ENCODE data around the gene C1orf226.
"Not testable (repeated sequence)": the region's sequence is repeated elsewhere in the genome, so short reads cannot be mapped to it uniquely, and the experiment has no call there.

DNA sequence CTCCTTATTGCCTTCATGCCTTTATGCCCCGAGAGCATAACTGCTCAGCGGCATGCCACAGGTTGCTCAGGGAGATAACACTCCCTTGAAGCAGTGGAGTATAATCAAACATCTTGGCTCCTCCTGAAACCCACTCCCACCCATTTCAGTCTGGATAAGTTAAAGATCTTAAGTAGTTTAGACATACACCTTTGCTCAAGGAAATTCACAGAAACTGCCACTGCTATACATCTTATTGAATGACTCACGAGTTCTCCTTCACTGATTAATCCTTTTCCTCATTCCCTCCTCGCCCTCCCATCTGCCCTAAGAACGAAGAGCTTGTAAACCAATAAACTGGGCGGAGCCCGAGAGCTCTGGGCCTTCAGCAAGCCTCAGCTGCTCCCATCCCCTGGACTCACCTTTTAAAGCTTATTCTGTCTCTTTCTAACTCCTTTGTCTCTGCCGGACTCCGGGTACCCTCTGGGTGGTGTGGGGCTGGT lies 38.0 kb downstream of the C1orf226 start:
- TF ChIP-seq, protein P1, sequence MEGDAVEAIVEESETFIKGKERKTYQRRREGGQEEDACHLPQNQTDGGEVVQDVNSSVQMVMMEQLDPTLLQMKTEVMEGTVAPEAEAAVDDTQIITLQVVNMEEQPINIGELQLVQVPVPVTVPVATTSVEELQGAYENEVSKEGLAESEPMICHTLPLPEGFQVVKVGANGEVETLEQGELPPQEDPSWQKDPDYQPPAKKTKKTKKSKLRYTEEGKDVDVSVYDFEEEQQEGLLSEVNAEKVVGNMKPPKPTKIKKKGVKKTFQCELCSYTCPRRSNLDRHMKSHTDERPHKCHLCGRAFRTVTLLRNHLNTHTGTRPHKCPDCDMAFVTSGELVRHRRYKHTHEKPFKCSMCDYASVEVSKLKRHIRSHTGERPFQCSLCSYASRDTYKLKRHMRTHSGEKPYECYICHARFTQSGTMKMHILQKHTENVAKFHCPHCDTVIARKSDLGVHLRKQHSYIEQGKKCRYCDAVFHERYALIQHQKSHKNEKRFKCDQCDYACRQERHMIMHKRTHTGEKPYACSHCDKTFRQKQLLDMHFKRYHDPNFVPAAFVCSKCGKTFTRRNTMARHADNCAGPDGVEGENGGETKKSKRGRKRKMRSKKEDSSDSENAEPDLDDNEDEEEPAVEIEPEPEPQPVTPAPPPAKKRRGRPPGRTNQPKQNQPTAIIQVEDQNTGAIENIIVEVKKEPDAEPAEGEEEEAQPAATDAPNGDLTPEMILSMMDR (IDR thresholded peaks at IDR 0.05; ENCODE audit: borderline replicate concordance, extremely low read depth, low read length, poor library complexity, severe bottlenecking) = not testable (repeated sequence)
- TF ChIP-seq EZH2 (IDR thresholded peaks at IDR 0.05; ENCODE audit: borderline replicate concordance, low read depth, low read length, severe bottlenecking) = not testable (repeated sequence)
